Type B pancreatic cell (in vitro differentiated cells): ENCODE measurements around the gene EIF3B. TPM values are rescaled to one million over a fixed set of nuclear protein-coding genes. Genes with fewer than 3 reads are reported as not detected.
"Not testable (repeated sequence)": the region's sequence is repeated elsewhere in the genome, so short reads cannot be mapped to it uniquely, and the experiment has no call there.

Experiments used
- DNase-seq: peaks from one replicate; pipeline ENCODE4 v3.0.0; 2021; ENCODE audit warnings: mixed read lengths; ENCODE audit not compliant: unreplicated experiment; ENCODE audit errors: extremely low spot score
- H3K27ac Mint-ChIP-seq: 2 replicates; pipeline ENCODE4 v1.8.0; 2021; ENCODE audit warnings: mild to moderate bottlenecking, mixed read lengths
- H3K27me3 Mint-ChIP-seq: 2 replicates; pipeline ENCODE4 v1.8.0; 2021; ENCODE audit warnings: mixed read lengths
- H3K36me3 Mint-ChIP-seq: 2 replicates; pipeline ENCODE4 v1.8.0; 2021; ENCODE audit warnings: mixed read lengths
- H3K4me1 Mint-ChIP-seq: one replicate; pipeline ENCODE4 v1.8.0; 2021; ENCODE audit warnings: mixed read lengths; ENCODE audit not compliant: unreplicated experiment
- H3K4me3 Mint-ChIP-seq: 2 replicates; pipeline ENCODE4 v1.8.0; 2021; ENCODE audit warnings: mild to moderate bottlenecking, mixed read lengths
- H3K9me3 Mint-ChIP-seq: 2 replicates; pipeline ENCODE4 v1.8.0; 2021; ENCODE audit warnings: mixed read lengths
- CTCF ChIP-seq: fragments of 200-600 bp; sonication (generic); conservative IDR thresholded peaks from 2 replicates; pipeline ENCODE4 v1.5.0; 2021; ENCODE audit warnings: antibody characterized with exemption, mild to moderate bottlenecking
- total RNA-seq: library from RNA; stranded (reverse); gene quantifications from 2 replicates; pipeline ENCODE4 v1.2.1, GENCODE V29; 2021; ENCODE audit warnings: low replicate concordance

Gene EIF3B
- total RNA-seq, 1 donor from 2014 or later: 178 TPM

GRCh38 chr7:2313450-2314208, 41.0 kb upstream of the EIF3B start:
- TF ChIP-seq CTCF: no peak
- Mint-ChIP-seq H3K4me3 (peak overlapping the region; percentile 95), H3K27ac (peak overlapping the region; percentile 88), H3K9me3 (no peaks in the 10 kb centered on the region), H3K27me3 (peaks cover 2% of the 10 kb centered on the region), H3K36me3 (peaks cover 4% of the 10 kb centered on the region), H3K4me1 (peaks cover 10% of the 10 kb centered on the region)
- no peak for DNase-seq

- Mint-ChIP-seq H3K9me3 (no peaks in the 10 kb centered on the region), H3K36me3 (peaks cover 4% of the 10 kb centered on the region), H3K4me3 (peak within 1 kb of the TSS; percentile 95), H3K27me3 (peaks cover 2% of the 10 kb centered on the region), H3K27ac (peak within 1 kb of the TSS; percentile 88), H3K4me1 (peaks cover 10% of the 10 kb centered on the region)
- TF ChIP-seq CTCF: no peak
- DNase-seq: peak; percentile 99
These were observed 40.2 kb upstream of the EIF3B start, which contains the start of gene SNX8 for GRCh38 chr7:2314209-2314955. SNX8 (minus strand) TSS chr7:2314441; CDS start chr7:2314421, 20 bp downstream.

- H3K36me3 Mint-ChIP-seq, H3K9me3 Mint-ChIP-seq, DNase-seq, H3K27me3 Mint-ChIP-seq, H3K27ac Mint-ChIP-seq, H3K4me1 Mint-ChIP-seq, H3K4me3 Mint-ChIP-seq: not testable (repeated sequence)
These were observed 39.6 kb upstream of the EIF3B start for GRCh38 chr7:2314956-2315530.

- Mint-ChIP-seq H3K27ac (no peak overlapping the region), H3K9me3 (no peaks in the 10 kb centered on the region), H3K36me3 (no peaks in the 10 kb centered on the region), H3K27me3 (peaks cover 2% of the 10 kb centered on the region), H3K4me1 (peaks cover 6% of the 10 kb centered on the region), H3K4me3 (no peak overlapping the region)
- TF ChIP-seq CTCF: no peak
- no peak for DNase-seq
These were observed 38.8 kb upstream of the EIF3B start for GRCh38 chr7:2315787-2316186.

- no peak for TF ChIP-seq CTCF
- Mint-ChIP-seq H3K27ac (no peak overlapping the region), H3K27me3 (peaks cover 2% of the 10 kb centered on the region), H3K4me1 (peaks cover 6% of the 10 kb centered on the region), H3K4me3 (no peak overlapping the region), H3K36me3 (no peaks in the 10 kb centered on the region), H3K9me3 (no peaks in the 10 kb centered on the region)
- no peak for DNase-seq
These were observed 38.0 kb upstream of the EIF3B start for GRCh38 chr7:2316578-2316977.
